GM21576 (cell line): ENCODE data around the gene TGIF1.

Source experiments
- ATAC-seq: cut with Tn5 transposase; IDR thresholded peaks from one replicate; pipeline ENCODE4 v1.9.1; 2021; ENCODE audit warnings: mild to moderate bottlenecking, moderate library complexity; ENCODE audit not compliant: unreplicated experiment

Gene TGIF1

DNA sequence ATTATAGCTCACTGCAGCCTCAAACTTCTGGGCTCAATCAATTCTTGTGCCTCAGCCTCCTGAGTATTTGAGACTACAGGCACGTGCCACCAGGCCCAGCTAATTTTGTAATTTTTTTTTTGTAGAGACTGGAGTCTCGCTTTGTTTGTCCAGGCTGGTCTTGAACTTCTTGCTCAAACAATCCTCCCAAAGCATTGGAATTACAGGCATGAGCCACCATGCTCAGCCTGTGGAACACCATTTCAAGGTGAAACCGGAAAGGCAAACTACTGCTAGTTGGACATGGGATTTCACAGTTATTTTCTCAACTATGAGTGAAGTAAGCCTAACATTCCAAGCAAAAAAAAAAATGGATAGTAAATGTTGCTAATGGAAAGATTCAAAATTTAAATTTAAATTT is 20.9 kb upstream of the TGIF1 start:
- no peak for ATAC-seq

DNA sequence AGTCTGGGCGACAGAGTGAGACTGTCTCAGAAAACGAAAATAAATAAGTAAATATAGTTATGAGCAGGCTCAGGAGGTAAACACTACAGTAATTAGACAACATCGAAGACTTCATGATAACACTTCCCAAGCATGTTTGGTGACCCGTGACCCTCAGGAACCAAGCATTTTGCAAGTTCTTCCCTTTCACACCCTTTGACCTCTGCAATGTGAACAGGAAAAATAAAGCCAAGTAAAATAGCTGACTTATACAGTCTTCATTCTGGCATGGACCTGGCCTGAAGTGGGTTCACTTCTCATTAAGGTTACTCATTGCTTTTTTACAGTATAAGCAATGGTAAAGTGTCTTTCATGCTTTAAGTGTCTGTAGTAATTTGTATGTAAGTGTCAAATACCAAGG is 15.3 kb upstream of the TGIF1 start:
- ATAC-seq: no peak

DNA sequence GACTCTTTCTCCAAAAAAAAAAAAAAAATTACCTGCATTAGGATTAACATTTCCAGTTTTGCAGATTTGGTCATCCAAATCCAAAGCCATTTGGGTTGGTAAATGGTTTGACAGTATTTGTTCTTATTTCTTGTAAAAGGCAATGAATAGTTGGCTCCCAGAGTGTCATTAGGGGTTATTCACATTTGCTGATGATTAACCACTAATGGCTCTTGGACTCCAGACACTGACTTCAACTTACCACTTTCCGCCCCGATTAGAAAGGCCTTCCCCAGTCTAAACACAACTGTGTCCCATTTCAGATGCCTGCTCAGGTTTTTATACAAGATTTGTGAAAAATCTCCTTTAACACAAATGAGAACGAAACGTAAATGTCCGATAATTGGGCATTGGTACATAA is 9.6 kb upstream of the TGIF1 start:
- ATAC-seq: no peak

DNA sequence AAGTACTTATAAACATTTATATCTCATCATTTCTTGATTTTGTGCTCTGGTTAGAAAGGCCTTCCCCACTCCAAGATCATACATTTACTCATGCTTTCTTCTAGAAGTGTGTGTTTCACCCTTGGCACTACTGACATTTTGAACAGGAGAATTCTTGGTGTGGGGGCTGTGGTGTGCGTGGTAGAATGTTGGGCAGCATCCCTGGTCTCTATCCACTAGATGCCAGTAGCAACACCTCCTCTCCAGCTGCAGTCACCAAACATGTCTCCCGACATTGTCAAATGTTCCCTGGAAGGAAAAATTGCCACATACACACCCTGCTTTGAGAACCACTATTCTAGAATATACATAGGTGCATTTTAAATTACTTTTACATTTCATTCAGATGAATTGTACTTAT is 8.7 kb upstream of the TGIF1 start:
- ATAC-seq: no peak

DNA sequence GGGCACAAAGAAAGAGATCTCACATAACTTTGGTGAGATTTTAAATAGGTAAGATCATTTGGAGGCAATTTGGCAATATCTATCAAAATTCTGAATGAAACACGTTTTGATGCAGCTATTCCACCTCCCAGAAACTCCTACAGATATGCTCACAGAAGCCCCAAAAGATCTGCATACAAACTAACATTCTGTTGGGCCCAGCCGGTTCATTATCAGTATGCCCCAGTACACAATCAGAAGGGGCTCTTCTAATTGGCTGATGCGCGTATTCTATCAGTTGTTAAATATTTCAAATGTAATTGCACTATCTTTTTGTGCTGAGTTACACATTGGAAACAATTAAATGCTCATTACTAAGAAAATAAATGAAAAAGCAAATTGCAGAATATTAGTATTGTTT is 7.1 kb upstream of the TGIF1 start:
- no peak for ATAC-seq

DNA sequence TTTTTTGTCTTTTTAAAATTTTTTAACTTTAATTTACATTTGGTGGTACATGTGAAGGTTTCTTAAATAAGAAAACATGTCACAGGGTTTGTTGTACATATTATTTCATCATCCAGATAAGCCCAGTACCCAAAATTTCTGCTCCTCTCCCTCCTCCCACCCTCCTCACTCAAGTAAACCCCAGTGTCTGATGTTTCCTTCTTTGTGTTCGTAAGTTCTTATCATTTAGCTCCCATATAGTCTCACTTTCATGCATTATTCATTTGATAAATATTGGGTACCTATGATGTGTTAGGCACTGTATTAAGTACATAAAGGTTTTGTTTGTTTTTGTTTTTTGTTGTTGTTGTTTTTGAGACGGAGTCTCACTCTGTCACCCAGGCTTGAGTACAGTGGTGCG is 5.7 kb upstream of the TGIF1 start:
- ATAC-seq: no peak

DNA sequence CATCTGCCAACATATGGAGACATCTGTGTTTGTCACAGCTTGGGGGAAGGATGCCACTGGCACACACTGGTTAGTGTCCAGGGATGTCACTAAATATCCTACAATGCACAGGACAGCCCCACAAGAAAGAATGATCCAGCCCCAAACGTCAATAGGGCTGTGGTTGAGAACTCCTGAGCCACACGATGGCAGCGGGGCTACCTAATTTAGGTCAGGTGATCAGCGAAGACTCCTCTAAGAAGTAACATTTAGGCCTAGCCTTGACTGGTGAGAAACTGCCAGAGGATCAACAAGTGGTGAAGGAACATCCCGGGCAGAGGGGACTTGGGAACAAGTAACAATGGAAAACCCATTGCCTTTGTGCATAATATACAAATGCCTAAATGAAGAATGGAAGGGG is 5.0 kb upstream of the TGIF1 start:
- no peak for ATAC-seq

DNA sequence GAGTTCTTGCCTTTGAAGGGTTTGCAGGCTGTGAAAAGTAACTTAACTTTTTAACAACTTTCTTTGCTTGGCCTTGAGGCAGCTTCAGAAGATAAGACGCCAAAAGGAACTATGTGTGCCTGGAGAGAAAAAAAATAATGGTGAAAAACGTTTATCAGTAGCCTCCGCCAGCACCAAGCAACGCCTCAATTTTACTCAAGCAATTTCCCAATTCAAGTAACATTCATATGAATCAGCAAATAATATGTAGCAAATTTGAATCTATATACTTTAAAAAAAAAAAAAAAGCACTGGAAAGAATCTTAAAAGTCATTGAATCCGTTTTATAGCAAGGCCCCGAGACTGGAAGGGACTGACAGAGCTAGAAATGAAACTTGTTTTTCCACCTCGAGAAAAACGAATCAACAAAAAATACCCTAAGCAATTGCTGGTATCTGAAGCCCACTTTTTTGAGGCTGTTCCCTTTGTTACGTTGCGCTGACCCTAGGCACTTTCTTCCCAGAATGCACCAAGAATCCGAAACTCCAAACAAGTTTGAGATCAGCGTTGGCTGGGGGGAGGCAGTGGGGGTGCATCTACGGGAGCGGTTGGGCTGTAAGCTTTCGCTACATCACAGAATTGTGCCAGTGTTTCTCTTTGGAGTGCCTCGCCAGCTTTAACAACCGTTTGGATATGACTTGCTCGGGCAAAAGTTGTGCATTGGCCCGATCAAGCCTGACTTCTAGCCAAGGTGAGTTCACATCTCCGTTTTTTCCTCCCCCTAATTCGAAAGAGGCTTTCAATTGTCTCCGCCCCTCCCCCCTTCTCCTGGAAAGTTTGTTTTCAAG is 2.7 kb upstream of the TGIF1 start:
- no peak for ATAC-seq

DNA sequence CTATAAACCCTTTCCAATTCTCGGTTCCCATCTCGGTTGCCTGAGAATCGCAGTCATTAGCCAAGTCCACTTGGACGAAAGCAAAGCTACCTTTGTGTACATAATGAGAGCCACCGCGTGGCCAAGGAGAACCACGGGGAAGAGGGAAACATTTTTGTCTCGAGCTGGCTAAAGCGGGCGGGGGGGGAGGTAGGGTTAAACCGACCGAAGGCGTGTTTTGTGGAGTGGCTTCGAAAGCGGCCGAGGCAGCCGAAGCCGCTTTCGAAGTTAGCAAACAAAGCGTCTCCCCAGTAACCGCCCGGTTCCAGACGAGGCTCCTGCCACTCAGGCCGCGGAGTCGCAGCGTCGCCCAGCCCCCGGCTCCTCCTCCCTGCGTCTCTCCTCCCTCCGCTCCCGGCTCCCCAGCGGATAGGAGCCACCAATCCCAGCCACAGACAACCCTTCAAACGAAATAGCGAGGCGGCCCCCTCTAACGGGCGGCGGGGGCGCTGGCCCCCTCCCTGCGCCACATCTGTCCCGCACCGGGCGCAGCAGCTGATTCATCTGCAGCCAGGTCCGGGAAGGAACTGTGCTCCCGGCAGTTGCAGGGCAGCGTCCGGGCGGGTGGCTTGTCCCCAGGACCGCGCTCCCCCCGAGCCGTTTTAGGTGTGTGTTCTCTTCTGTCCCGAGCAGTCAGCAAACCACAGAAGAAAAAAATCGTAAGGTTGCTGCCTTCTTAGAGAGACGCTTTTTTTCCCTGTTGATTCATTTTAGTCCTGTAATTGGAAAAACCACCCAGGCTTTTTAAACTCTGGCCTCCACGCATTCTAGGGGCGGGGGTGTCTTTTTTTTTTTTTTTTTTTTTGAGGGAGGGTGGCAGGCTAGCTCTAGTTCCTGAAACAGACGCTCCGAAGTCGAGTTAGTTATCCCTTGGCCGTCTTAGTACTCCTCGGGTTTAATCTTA is 1.8 kb upstream of the TGIF1 start:
- ATAC-seq: peak; percentile 58

DNA sequence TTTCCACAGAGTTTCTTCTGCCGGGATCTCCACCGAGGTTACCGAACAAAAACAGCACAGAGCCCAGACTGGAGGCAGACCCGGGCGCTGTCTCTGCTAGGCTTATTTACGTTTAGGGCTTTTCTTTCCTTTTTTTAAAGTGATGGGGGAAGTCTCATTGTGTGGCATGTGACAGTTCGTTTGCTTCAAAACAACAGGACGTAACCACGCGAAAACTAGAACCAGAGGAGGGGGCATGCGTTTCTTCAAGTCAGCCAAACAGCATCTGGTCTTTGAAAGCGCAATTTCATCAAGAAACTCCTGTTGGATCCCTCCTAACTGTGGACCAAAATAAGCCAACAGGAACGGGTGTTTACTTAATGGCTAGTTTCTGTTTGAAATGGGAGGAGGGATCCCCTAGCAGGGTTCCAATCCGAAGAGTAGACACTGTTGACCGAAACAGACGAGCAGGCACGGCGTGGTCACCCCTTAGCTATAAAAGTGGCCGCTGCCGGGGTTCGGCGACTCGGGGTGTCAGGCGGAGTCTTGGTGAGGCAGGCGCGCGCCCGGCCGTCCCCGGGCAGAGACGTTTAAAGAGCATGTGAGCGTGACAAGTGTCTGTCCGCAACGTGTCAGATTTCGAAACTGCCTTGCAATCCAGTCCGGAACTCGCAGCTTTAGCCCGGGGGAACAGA is 997 bp upstream of the TGIF1 start:
- ATAC-seq: peak; percentile 44

DNA sequence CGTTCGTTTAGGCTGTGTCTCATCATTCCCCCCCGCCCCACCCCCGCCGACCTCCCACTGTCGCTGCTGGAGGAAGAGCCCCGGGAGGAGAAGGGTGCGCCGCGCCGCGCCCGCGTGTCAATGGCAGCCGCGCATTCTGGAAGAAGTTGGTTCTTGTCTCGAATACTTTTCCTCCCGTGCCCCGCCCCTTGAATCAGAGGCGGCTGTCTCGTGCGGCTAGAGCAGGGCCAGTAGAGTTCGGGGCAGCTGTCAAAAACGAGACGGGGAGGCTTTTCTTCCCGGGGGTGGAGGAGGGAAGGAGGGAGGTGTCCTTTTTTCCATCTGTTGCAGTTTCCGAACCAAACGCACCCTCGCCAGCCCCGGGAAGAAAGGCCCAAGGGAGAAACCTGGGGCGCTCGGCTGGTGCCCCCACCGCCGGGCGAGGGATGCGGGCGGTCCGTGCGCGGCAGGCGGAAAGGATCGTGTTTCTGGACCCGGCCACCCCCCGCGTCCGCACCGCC is 410 bp upstream of the TGIF1 start:
- peak; percentile 2 for ATAC-seq

DNA sequence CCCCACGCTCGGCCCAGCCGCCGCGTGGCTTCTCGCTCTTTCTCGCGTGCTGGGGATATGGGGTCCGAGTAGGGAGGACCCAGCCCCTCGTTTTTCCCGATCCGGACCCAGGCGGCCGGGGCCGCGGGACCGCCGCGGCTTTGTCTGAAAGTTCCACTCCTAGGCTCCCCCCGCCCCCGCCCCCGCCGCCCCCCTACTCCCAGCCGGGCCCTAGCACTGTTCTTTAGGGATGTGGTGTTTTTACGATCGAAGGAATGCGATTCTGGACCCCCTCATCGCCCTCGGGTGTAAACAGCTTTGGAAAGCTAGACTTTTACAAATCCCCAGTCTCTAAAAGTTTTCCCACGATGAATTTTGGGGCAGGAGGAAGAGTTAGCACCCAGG is 819 bp downstream of the TGIF1 start:
- no peak for ATAC-seq

DNA sequence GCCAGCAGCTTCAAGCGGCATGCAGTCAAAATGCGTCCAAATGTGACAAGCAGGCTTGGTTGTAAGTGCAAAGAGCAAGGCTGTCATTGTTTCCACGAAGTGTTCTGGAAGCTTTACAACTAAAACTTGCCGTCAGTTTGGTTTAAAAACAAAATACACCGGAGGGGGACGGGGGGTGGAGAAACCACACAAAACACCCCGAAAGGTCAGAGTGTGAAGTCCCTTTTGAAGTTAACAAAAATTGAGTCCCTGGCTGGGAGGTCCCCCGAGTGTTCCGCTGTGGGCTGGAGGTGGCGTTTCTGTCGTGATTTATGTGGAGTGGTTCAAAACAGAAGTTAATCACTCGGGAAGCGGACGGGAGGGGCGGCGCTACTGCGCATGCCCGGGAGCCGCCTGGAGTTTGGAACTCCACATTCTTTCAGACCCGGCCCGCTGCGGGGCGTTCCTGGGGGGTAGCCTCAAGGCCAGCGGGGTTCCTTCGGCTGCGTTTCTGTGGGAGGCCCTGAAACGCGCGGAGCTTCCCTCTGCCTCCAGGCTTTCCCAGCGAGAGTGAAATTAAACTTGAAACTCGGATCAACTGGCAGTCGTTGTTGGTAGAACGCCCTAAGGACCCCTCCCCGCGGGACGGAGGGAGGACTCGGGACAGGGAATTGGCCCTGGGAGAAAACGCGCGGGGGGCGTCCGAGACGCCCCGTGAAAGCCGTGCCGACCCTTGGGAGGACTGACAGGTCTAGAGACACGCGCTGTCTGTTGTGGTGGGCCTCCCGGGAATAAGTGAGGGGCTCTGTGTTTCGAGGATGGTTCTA is 1.4 kb downstream of the TGIF1 start:
- ATAC-seq: no peak

DNA sequence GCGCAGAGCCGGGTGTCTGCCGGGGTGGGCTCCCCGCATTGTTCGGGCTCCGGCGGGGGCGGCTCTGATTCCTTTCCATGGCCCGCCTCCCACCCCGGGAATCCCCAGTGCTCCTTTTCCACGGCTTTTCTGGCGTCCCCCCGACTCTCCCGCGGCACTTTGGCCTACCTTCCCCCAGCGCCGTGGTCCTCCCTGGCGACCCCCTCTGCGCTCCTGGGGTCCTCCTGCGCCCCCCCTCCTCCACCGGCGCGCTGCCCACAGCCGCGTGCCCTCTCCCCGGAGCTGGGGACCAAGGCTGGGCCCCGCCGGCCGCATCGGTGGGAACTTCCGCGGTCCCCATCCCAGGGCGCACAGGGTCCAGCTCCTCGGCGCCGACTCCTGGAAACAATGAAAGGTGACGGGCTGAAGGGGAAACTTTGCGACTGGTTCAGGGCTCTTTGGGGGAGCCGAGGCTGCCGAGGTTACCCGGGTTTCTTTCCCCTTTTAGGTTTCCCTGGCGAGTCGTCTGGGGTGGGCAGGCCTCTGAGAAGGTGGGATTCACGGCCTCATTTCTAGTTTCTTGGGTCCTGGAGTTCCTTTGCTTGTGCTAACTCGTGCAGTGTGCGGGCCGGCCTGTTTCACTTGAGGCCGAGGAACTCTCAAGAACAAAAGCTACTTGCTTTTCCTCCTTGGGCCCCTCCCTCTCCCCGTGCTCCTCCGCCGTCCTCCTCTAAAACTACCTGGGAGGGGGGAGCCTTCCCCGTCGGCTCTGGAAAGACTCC is 2.2 kb downstream of the TGIF1 start:
- ATAC-seq: no peak

DNA sequence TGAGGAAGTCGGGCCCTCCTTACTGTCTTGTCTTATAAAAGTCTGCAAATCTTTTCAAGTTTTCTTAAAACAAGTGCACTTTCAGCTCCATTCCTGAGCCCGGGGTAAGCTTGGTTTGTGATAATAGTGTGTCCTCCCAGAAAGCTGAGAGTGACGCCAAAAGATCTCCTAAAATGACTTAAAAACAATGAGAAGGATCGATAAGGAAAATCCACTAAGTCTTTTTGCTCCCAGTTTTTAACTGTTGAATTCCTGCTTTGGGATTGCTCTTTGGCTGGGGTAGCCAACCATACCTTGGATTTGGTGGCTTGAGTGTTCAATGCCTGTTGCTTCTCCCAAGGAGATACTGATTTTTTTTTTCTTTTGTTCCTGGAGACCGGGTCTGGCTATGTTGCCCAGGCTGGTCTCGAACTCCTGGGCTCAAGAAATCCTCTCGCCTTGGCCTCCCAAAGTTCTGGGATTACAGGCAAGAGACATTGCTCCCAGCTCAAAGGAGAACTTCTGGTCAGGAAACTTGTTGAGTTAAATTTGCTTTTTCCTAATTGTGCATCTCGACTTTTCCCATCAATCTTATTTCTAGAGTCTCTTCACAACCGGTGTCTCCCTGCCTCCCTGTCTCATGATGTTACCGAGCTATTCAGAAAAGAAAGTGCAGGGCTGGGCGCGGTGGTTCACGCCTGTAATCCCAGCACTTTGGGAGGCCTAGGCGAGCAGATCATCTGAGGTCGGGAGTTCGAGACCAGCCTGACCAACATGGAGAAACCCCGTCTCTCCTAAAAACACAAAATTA is 3.0 kb downstream of the TGIF1 start:
- no peak for ATAC-seq

DNA sequence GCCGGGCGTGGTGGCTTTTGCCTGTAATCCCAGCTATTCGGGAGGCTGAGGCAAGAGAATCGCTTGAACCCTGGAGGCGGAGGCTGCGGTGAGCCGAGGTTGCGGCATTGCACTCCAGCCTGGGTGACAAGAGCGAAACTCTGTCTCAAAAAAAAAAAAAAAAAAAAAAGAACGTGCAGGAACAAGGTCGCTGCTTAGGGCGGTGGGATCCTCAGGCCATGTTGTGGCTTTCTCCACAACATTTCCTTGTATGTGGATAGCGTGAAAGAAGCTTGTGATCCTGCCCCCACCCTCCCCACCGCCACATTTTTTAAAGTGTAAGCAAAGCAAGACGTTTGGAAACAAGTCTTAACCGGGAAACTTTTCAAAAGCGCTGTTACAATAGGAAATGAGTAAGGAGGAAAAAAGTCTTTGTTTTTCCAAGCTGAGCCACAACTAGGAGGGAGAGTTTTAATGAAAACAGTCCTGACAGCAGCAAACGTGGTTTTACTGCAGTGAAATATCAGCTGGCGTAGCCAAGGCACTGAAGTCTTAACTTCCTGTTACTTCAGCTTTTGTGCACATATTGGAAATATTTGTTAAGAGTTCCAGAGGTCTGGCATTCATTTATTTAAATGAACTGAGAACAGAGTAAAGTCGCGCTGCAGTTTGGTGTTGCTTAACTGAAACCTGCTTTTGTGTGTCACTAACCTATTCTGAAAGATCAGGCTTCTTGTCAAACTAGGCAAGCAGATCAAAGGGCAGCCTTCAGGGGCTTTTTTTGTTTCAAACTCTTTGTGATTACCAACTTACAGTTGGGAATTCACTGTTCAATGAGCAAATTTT is 3.8 kb downstream of the TGIF1 start:
- no peak for ATAC-seq

DNA sequence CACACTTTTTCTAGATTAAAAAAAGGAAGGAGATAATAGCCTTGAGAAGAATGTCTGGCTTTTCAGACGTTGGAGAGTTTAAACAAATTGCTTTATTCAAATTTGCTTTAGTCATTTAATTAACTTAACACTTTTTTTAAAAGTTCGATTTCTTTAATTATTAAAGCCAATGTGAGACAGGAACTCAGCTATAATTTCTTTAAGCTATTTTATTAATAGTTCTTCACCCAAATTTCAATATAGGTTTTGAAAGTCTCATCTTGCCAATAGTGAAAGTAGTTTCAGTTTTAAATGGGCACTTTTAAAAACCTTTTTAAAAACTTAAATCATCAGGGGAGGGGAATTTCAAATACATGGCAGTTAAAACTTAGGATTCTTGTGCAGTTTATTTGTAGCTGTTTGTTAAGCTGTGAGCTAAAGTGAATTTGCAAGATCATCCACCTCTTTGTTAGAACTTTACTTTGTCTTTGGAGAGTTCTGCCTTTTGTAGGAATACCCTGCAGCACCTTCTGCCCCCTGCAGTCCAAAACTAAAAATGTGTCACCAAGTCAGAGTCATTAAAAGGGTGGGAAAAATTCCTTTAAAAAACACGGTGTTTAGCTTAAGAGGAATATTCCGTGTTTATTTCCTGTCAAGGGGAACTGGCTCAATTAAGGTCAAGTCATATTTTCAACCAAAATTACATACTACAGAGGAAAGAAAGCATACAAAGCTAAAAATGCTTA is 4.6 kb downstream of the TGIF1 start:
- no peak for ATAC-seq
